HG03159 (cell line): Measurements from ENCODE around the gene RPS18.
"Not testable (repeated sequence)": the region's sequence is repeated elsewhere in the genome, so short reads cannot be mapped to it uniquely, and the experiment has no call there.

ENCODE experiments used
- ATAC-seq: cut with Tn5 transposase; IDR thresholded peaks from one replicate; pipeline ENCODE4 v1.9.1; 2021; ENCODE audit warnings: mild to moderate bottlenecking, moderate library complexity; ENCODE audit not compliant: unreplicated experiment

RPS18 gene

GRCh38 chr6:33272275-33273128 is 627 bp downstream of the RPS18 start:
- no peak for ATAC-seq

- no peak for ATAC-seq
Observed at GRCh38 chr6:33273129-33273923, 1.5 kb downstream of the RPS18 start.

GRCh38 chr6:33273924-33274902 is 2.3 kb downstream of the RPS18 start:
- ATAC-seq = no peak

- ATAC-seq = not testable (repeated sequence)
Observed at GRCh38 chr6:33275795-33276580, 4.1 kb downstream of the RPS18 start.

- ATAC-seq = no peak
Observed at GRCh38 chr6:33276581-33276863, 4.6 kb downstream of the RPS18 start.

GRCh38 chr6:33276864-33277662 is 5.2 kb downstream of the RPS18 start, which contains the start of gene B3GALT4:
Gene B3GALT4 (plus strand): TSS chr6:33277123. CDS start chr6:33277420, 297 bp downstream.
- ATAC-seq = peak; percentile 51

GRCh38 chr6:33277663-33278391 is 6.0 kb downstream of the RPS18 start:
- ATAC-seq = no peak

GRCh38 chr6:33278392-33278741 is 6.5 kb downstream of the RPS18 start:
- no peak for ATAC-seq

- no peak for ATAC-seq
Observed at GRCh38 chr6:33278810-33279209, 6.9 kb downstream of the RPS18 start.

GRCh38 chr6:33279257-33279695 is 7.4 kb downstream of the RPS18 start:
- ATAC-seq = no peak

- ATAC-seq = no peak
Observed at GRCh38 chr6:33279971-33280511, 8.2 kb downstream of the RPS18 start.

GRCh38 chr6:33280539-33280938 is 8.7 kb downstream of the RPS18 start:
- no peak for ATAC-seq

GRCh38 chr6:33285214-33285613 is 13.3 kb downstream of the RPS18 start:
- ATAC-seq = not testable (repeated sequence)

- no peak for ATAC-seq
Observed at GRCh38 chr6:33286946-33287914, 15.4 kb downstream of the RPS18 start.

- no peak for ATAC-seq
Observed at GRCh38 chr6:33288141-33288920, 16.5 kb downstream of the RPS18 start.
